Neural progenitor cell (in vitro differentiated cells): ENCODE measurements around the gene NPC1L1.

Experiments
- EZH2phosphoT487 ChIP-seq: fragments of 200-600 bp; sonication (generic); IDR thresholded peaks from 2 replicates; pipeline ENCODE4 v1.6.1; 2017; ENCODE audit warnings: antibody characterized with exemption
- TF ChIP-seq, protein P1 (sequence below): fragments of 200-600 bp; sonication (generic); IDR thresholded peaks from 2 replicates; pipeline ENCODE4 v1.5.1; 2017; ENCODE audit warnings: antibody characterized with exemption, mild to moderate bottlenecking

DNA sequence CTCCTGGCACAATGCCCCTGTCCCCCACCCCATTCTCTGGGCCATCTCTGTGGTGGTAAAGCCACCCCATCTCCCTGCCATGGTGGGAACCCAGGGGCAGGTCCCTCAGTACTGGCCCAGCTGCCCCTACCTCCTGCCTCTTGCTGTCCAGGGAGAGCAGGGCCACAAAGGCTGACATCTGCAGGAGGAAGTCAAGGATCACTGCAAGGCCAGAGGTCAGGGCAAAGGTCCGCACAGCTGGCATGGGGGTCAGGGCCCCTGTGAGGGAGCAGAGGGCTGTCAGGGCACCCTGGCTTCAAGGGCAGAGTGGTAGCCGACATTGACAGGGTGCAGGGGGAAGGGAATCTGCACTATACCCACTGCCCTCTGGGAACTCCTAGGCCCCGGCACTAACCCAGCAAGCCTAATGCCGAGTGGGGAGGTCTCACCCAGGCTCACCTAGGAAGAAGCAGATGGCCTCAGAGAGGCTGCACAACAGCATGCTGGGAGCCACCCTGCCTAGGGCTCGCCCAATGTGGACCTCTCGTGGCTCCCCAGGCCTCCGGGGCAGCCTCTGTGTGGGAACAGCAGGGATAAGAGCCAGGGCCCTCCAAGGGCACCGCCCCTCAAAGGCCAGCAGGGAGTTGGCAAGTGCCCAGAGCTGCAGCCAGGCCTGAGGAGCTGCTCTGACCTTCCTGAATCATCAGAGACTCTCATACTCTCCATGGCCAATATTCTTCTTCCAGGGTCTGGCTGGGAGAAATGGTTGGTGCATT, 7.7 kb downstream of the NPC1L1 start:
- TF ChIP-seq, protein P1, sequence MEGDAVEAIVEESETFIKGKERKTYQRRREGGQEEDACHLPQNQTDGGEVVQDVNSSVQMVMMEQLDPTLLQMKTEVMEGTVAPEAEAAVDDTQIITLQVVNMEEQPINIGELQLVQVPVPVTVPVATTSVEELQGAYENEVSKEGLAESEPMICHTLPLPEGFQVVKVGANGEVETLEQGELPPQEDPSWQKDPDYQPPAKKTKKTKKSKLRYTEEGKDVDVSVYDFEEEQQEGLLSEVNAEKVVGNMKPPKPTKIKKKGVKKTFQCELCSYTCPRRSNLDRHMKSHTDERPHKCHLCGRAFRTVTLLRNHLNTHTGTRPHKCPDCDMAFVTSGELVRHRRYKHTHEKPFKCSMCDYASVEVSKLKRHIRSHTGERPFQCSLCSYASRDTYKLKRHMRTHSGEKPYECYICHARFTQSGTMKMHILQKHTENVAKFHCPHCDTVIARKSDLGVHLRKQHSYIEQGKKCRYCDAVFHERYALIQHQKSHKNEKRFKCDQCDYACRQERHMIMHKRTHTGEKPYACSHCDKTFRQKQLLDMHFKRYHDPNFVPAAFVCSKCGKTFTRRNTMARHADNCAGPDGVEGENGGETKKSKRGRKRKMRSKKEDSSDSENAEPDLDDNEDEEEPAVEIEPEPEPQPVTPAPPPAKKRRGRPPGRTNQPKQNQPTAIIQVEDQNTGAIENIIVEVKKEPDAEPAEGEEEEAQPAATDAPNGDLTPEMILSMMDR: no peak
- TF ChIP-seq EZH2phosphoT487: no peak
